Body of pancreas (tissue), 4 donors: ENCODE results near the gene HAGHL. TPM values are rescaled to one million over a fixed set of nuclear protein-coding genes. Genes with fewer than 3 reads are reported as not detected.

ENCODE experiments used
- ATAC-seq: fragments of 150-250 bp; one replicate; pipeline ENCODE4 v1.9.1; 2016
- DNase-seq, 4 donors: peaks; one replicate each; pipeline ENCODE4 v3.0.0-alpha.2; 2019
- H3K27ac ChIP-seq, 4 donors: fragments of 200-600 bp; sonication (generic); 1 replicate in 3 of 4; 2 replicates in 1 of 4; pipeline versions ENCODE4 v1.5.1 to v1.6.1; 2016 to 2019; ENCODE audit warnings: mild to moderate bottlenecking in 1 of 4, mixed read lengths in 1 of 4, moderate library complexity in 1 of 4
- H3K27me3 ChIP-seq, 2 donors: fragments of 200-600 bp; sonication (generic); one replicate each; pipeline ENCODE4 v1.6.0; 2016; ENCODE audit warnings: mild to moderate bottlenecking in 1 of 2
- H3K36me3 ChIP-seq, 2 donors: fragments of 200-600 bp; sonication (generic); replicated peaks in 1 of 2; 2 replicates each; pipeline ENCODE4 v1.5.1; 2016; ENCODE audit warnings: low read depth in 2 of 2; ENCODE audit not compliant: insufficient read depth in 1 of 2
- H3K4me1 ChIP-seq: fragments of 200-600 bp; sonication (generic); one replicate; pipeline ENCODE4 v1.6.0; 2016
- H3K4me3 ChIP-seq, 2 donors: fragments of 200-600 bp; sonication (generic); 1 replicate in 1 of 2; 2 replicates in 1 of 2; pipeline ENCODE4 v1.5.1; 2016 to 2019
- H3K9me3 ChIP-seq, 3 donors: fragments of 200-600 bp; sonication (generic); 1 replicate in 2 of 3; 2 replicates in 1 of 3; pipeline ENCODE4 v1.5.1; 2016
- POLR2A ChIP-seq, 3 donors: fragments of 450-650 bp; IDR thresholded peaks; one replicate each; pipeline ENCODE4 v1.6.1; 2016; ENCODE audit warnings: antibody characterized with exemption in 3 of 3, mild to moderate bottlenecking in 2 of 3
- WGBS, 2 donors: methylation state at CpG; one replicate each; pipeline ENCODE4 v1.1.5; 2017; 5-methylcytosine and 5-hydroxymethylcytosine counted together
- intact Hi-C: fragments of 100-400 bp; cut with DNase I; formaldehyde crosslinking; loops from one replicate; pipeline ENCODE4 v1.15.1; 2023
- total RNA-seq, 2 donors: library from RNA; depleted of rRNA; stranded (reverse); fragments of >200 nt; gene quantifications; one replicate each; pipeline ENCODE4 v1.1.0, GENCODE V29; 2016
- TF ChIP-seq, protein P1 (sequence below), 7 experiments: fragments of 450-650 bp in 4 of 7; fragments of 200-600 bp in 3 of 7; sonication (generic) in 3 of 7; IDR thresholded peaks; one replicate each; pipeline ENCODE4 v1.5.1; 2016 to 2019; ENCODE audit warnings: antibody characterized with exemption in 7 of 7

Gene HAGHL
- total RNA-seq, 2 donors from 2014 or later, result 2.6 TPM; not detected in 1

DNA sequence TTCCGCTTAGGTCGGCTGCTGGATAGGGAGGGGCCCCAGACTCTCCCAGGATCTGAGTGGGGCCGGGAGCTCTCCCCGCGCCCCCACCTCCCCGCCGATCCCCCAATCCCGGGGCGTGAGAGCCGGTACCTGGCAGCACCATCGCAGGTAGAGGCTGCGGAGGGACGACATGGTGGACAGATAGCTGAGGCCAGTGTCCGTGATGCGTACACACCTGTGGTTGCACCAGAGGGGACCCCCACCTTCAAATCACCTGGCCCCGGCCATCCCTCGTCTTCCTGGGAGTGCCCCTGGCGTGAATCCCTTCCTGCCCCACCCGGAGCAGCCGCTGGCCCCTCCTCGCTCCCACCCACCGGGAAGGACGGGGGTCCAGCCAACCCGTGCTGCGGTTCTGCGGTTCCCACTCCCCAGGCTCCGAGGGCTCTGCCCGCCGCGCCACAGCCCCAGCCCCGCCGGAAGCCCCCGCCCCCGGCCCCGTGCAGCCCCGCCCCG lies 32.0 kb upstream of the HAGHL start:
- Histone ChIP-seq H3K9me3 (no peaks in the 10 kb centered on the region), H3K4me1 (peaks cover 30% of the 10 kb centered on the region), H3K36me3 (no peaks in the 10 kb centered on the region), H3K27me3 (peaks cover 0 to 24% of the 10 kb centered on the region in 2 donors), H3K4me3 (no peak overlapping the region), H3K27ac (no peak overlapping the region)
- DNase-seq (no peak), ATAC-seq (no peak)
- no peak for TF ChIP-seq POLR2A (IDR thresholded peaks at IDR 0.05)
- TF ChIP-seq, protein P1, sequence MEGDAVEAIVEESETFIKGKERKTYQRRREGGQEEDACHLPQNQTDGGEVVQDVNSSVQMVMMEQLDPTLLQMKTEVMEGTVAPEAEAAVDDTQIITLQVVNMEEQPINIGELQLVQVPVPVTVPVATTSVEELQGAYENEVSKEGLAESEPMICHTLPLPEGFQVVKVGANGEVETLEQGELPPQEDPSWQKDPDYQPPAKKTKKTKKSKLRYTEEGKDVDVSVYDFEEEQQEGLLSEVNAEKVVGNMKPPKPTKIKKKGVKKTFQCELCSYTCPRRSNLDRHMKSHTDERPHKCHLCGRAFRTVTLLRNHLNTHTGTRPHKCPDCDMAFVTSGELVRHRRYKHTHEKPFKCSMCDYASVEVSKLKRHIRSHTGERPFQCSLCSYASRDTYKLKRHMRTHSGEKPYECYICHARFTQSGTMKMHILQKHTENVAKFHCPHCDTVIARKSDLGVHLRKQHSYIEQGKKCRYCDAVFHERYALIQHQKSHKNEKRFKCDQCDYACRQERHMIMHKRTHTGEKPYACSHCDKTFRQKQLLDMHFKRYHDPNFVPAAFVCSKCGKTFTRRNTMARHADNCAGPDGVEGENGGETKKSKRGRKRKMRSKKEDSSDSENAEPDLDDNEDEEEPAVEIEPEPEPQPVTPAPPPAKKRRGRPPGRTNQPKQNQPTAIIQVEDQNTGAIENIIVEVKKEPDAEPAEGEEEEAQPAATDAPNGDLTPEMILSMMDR (IDR thresholded peaks at IDR 0.05), result no peak
- intact Hi-C loops, result no loop called here
- 0% methylated on average over 28 of the region's 37 CpGs; no CpG with 5 or more reads in 1 of the 2 donors for WGBS, 2 donors

DNA sequence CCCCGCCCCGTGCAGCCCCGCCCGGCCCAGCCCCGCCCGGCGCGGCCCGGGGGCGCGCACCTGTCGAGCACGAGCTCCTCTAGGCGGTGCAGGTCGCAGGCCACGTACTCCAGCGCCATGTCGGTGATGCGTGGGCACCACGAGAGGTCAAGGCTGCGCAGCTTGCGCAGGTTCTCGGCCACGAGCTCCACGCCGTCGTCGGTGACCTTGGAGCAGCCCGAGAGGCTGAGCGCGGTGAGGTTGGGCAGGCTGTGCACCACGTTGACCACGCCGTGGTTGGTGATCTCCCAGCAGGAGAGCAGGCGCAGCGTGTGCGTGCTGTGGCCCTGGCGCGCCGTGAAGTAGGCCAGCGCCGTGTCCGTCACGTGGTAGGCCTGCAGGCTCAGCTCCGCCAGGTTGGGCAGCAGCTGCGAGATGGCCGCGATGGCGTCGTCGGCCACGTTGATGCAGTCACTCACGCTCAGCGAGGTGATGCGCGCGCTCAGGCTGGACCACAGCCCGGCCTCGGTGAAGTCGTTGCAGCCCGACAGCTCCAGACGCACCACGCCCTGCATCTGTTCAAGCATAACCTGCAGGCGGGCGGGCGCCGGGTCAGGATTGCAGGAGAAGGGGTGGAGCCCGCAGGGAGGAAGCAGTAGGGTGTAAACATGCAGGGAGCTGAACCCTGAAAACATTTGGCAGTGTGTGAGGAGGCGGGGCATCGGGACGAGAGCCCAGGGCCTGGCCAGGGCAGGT lies 31.4 kb upstream of the HAGHL start:
- no peak overlapping the region for H3K4me3 ChIP-seq
- TF ChIP-seq, protein P1 (IDR thresholded peaks at IDR 0.05), result no peak
- no peak for TF ChIP-seq POLR2A (IDR thresholded peaks at IDR 0.05)
- no peaks in the 10 kb centered on the region for H3K36me3 ChIP-seq
- 0 to 3% methylated on average over 6 to 64 of the region's 71 CpGs for WGBS, 2 donors
- H3K4me1 ChIP-seq, result peaks cover 30% of the 10 kb centered on the region
- H3K27me3 ChIP-seq, result peaks cover 0 to 24% of the 10 kb centered on the region in 2 donors
- ATAC-seq (peak; percentile 30), DNase-seq (peak in 3 of 4 donors; percentile 33 to 50 (median 44))
- H3K9me3 ChIP-seq, result no peaks in the 10 kb centered on the region
- intact Hi-C loops, result no loop called here
- no peak overlapping the region for H3K27ac ChIP-seq

DNA sequence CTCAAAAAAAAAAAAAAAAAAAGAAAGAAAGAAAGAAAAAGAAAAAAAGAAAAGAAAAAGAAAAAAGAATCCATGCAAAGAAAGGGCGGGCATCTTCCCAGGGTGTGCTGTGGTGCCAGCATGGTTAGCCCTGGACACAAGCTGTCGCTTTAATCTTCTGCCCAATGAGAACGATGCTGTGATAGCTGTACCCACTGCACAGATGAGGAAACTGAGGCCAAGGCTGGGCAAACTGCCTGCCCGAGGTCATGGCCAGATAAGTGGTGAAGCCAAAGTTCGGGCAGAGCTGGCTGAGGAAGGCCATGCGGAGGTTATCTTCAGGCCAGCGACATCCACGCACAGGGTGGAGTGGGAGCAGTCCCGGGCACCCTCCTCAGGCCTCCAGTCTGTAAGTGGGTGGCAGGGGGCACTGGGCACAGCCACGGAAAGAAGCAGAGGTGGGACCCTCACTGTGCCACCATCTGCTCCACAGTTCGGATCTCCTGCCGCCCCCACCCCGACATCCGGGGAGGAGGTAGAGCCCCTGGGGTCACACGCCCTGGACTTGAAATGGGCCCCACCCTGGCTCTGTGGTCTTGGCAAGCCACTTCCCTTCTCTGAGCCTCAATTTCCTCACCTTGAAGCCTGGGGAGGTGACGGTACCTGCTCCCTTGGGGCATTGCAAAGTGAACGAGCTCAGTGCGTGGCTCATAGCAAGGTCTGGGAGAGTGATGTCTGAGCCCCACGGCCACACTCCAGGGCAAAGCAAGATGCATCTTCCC lies 27.8 kb upstream of the HAGHL start:
- H3K36me3 ChIP-seq, result no peaks in the 10 kb centered on the region
- no peak overlapping the region for H3K27ac ChIP-seq
- peaks cover 27% of the 10 kb centered on the region for H3K4me1 ChIP-seq
- intact Hi-C loops, result no loop called here
- H3K27me3 ChIP-seq, result peaks cover 0 to 48% of the 10 kb centered on the region in 2 donors
- 66 to 78% methylated on average over 11 to 18 of the region's 19 CpGs for WGBS, 2 donors
- ATAC-seq, result no peak
- no peak overlapping the region for H3K4me3 ChIP-seq
- H3K9me3 ChIP-seq, result no peaks in the 10 kb centered on the region
- DNase-seq, result no peak
- TF ChIP-seq, protein P1 (IDR thresholded peaks at IDR 0.05), result no peak
- no peak for TF ChIP-seq POLR2A (IDR thresholded peaks at IDR 0.05)

DNA sequence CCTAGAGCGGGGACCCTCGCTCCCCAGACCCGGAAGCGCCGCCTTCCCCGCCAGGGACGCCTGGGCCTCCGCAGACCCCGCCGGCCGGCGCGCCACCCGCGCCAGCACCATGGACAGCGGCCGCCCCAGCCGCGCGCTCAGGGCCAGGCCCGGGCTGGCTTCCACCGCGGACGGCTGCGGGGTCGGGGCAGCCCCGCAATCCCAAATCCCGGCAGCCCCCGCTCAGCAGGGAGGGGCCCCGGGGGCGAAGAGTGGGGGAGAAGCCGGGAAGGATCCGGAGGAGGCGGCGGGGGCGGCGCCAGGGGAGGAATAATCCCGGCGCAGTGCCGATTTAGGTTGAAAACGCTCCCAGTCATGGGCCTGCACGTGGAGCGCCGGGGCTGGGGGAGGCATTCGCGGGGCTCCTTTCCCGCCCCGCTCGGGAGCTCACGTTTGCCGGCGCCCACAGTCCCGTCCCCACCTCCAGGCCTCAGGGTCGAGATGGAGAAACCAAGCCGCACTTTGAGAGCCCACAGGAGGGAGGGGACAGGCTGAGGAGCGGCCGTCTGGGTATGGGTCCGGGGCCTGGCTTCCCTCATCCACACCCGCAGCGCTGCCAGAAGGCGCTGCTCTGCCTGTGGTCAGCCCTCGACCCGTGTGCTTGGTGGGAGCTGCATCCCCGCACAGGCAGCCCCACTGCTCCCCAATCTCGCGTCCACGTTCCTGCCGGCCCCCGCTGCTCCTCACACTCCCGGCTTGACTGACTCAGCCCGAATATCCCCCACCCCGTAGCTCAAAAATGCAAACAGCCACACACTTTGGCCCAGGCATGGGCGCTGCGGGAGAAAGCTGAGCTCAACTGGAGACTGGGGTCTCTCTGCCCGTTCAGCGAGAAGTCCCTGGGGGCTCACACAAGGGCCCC lies 26.0 kb upstream of the HAGHL start:
- intact Hi-C loops, result loop anchor here (10.0 kb wide), 1 partner anchor 474 kb away; no protein-coding TSS in a partner anchor
- Histone ChIP-seq H3K27me3 (peaks cover 0 to 42% of the 10 kb centered on the region in 2 donors), H3K4me3 (no peak overlapping the region), H3K4me1 (peaks cover 10% of the 10 kb centered on the region), H3K36me3 (no peaks in the 10 kb centered on the region), H3K27ac (no peak overlapping the region), H3K9me3 (no peaks in the 10 kb centered on the region)
- TF ChIP-seq, protein P1 (IDR thresholded peaks at IDR 0.05), result no peak
- no peak for TF ChIP-seq POLR2A (IDR thresholded peaks at IDR 0.05)
- peak in 1 of 4 donors; percentile 50 for DNase-seq
- peak; percentile 68 for ATAC-seq
- 5% methylated on average over 65 of the region's 76 CpGs; no CpG with 5 or more reads in 1 of the 2 donors for WGBS, 2 donors
